SK-N-SH treated with all-trans-retinoic acid at 6 μM for 48 hours (cell line): ENCODE data around the gene NBAS.

ENCODE experiments used
- ARNTL ChIP-seq: fragments of 450-650 bp; formaldehyde crosslinking; IDR thresholded peaks from 2 replicates; pipeline ENCODE4 v1.5.0; 2020; ENCODE audit warnings: low read depth, mild to moderate bottlenecking, moderate library complexity, borderline replicate concordance
- CREB5 ChIP-seq: fragments of 250-450 bp; sonication (Bioruptor Pico); IDR thresholded peaks from 2 replicates; pipeline ENCODE4 v1.5.1; 2020; ENCODE audit warnings: low read depth, mild to moderate bottlenecking, moderate library complexity
- ESRRG ChIP-seq: fragments of 250-450 bp; sonication (Bioruptor Pico); IDR thresholded peaks from 2 replicates; pipeline ENCODE4 v1.6.1; 2021; ENCODE audit warnings: mild to moderate bottlenecking
- GLIS3 ChIP-seq: fragments of 250-450 bp; sonication (Bioruptor Pico); IDR thresholded peaks from 2 replicates; pipeline ENCODE4 v1.5.0; 2020; ENCODE audit warnings: mild to moderate bottlenecking, moderate library complexity
- PATZ1 ChIP-seq: fragments of 250-450 bp; sonication (Bioruptor Pico); IDR thresholded peaks from 2 replicates; pipeline ENCODE4 v1.8.0; 2020; ENCODE audit warnings: mild to moderate bottlenecking, moderate library complexity, borderline replicate concordance
- RARB ChIP-seq: fragments of 250-450 bp; sonication (Bioruptor Pico); IDR thresholded peaks from 2 replicates; pipeline ENCODE4 v1.8.0; 2021; ENCODE audit warnings: mild to moderate bottlenecking, moderate library complexity
- TCF4 ChIP-seq: fragments of 250-450 bp; sonication (Bioruptor Pico); IDR thresholded peaks from 2 replicates; pipeline ENCODE4 v1.8.0; 2021; ENCODE audit warnings: mild to moderate bottlenecking, moderate library complexity, borderline replicate concordance
- TOX ChIP-seq: fragments of 250-450 bp; sonication (Bioruptor Pico); IDR thresholded peaks from 2 replicates; pipeline ENCODE4 v1.8.0; 2021; ENCODE audit warnings: mild to moderate bottlenecking, moderate library complexity, borderline replicate concordance
- TSHZ2 ChIP-seq: fragments of 250-450 bp; sonication (Bioruptor Pico); IDR thresholded peaks from 2 replicates; pipeline ENCODE4 v1.5.0; 2020; ENCODE audit warnings: mild to moderate bottlenecking, moderate library complexity
- ZFP3 ChIP-seq: fragments of 250-450 bp; sonication (Bioruptor Pico); IDR thresholded peaks from 2 replicates; pipeline ENCODE4 v1.5.0; 2020; ENCODE audit warnings: mild to moderate bottlenecking, moderate library complexity
- ZFP30 ChIP-seq: fragments of 450-650 bp; formaldehyde crosslinking; IDR thresholded peaks from 2 replicates; pipeline ENCODE4 v1.5.0; 2022; ENCODE audit warnings: mild to moderate bottlenecking, moderate library complexity
- ZNF565 ChIP-seq: fragments of 450-650 bp; formaldehyde crosslinking; conservative IDR thresholded peaks from 2 replicates; pipeline ENCODE4 v1.5.0; 2020; ENCODE audit warnings: low read depth, mild to moderate bottlenecking, moderate library complexity
- ZNF70 ChIP-seq: fragments of 450-650 bp; formaldehyde crosslinking; IDR thresholded peaks from 2 replicates; pipeline ENCODE4 v1.5.0; 2020; ENCODE audit warnings: mild to moderate bottlenecking, moderate library complexity

GRCh38 chr2:15507697-15508096 lies 53.4 kb downstream of the NBAS start:
- TF ChIP-seq ZFP3, result no peak
- no peak for TF ChIP-seq PATZ1 (CRISPR knock-in tag)
- no peak for TF ChIP-seq TCF4
- no peak for TF ChIP-seq CREB5 (CRISPR knock-in tag)
- no peak for TF ChIP-seq ZNF70
- TF ChIP-seq RARB (CRISPR knock-in tag), result no peak
- no peak for TF ChIP-seq ARNTL (CRISPR knock-in tag)
- TF ChIP-seq TSHZ2, result no peak
- no peak for TF ChIP-seq TOX
- no peak for TF ChIP-seq GLIS3
- TF ChIP-seq ZFP30 (CRISPR knock-in tag), result no peak
- TF ChIP-seq ZNF565 (CRISPR knock-in tag), result no peak
- no peak for TF ChIP-seq ESRRG (CRISPR knock-in tag)
